ENCODE measurements around the gene SESN1. TPM values are rescaled to one million over a fixed set of nuclear protein-coding genes. Genes with fewer than 3 reads are reported as not detected.
"Not testable (repeated sequence)": the region's sequence is repeated elsewhere in the genome, so short reads cannot be mapped to it uniquely, and the experiment has no call there.

The SESN1 gene
- total RNA-seq, 6 donors from 2014 or later = 26.4 to 71.2 (median 31.3) TPM

DNA sequence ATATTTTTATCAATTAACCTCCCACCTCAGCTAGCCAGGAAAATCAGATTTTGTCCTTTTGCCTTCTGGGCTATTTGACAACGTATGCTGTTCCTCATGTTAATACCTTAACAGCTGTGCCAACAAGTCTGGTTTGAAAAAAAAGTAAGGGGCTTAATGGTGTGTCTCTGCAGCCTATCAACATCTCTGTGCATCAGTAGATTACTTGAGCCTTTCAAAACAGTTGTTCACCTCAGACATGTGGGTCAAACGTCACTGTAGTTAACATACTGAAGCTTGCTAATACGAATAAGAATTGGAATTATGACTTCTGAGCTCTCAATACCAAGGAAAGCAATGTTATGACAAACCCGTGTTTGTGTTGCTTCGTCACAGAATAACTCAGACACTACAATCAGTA, 23.7 kb upstream of the SESN1 start:
- TF ChIP-seq POLR2A (IDR thresholded peaks at IDR 0.05) = no peak
- TF ChIP-seq POLR2AphosphoS5 (IDR thresholded peaks at IDR 0.05) = no peak
- TF ChIP-seq, protein P1, sequence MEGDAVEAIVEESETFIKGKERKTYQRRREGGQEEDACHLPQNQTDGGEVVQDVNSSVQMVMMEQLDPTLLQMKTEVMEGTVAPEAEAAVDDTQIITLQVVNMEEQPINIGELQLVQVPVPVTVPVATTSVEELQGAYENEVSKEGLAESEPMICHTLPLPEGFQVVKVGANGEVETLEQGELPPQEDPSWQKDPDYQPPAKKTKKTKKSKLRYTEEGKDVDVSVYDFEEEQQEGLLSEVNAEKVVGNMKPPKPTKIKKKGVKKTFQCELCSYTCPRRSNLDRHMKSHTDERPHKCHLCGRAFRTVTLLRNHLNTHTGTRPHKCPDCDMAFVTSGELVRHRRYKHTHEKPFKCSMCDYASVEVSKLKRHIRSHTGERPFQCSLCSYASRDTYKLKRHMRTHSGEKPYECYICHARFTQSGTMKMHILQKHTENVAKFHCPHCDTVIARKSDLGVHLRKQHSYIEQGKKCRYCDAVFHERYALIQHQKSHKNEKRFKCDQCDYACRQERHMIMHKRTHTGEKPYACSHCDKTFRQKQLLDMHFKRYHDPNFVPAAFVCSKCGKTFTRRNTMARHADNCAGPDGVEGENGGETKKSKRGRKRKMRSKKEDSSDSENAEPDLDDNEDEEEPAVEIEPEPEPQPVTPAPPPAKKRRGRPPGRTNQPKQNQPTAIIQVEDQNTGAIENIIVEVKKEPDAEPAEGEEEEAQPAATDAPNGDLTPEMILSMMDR (IDR thresholded peaks at IDR 0.05) = no peak
- no peak for TF ChIP-seq EP300 (IDR thresholded peaks at IDR 0.05)
- H3K27ac ChIP-seq = no peak overlapping the region
- no peaks in the 10 kb centered on the region for H3K36me3 ChIP-seq
- ATAC-seq (ENCODE audit: low FRiP score in 2 of 2) (no peak), DNase-seq (no peak)
- H3K9me3 ChIP-seq = no peaks in the 10 kb centered on the region
- 76 to 84% methylated on average over 5 of the region's 5 CpGs for WGBS, 2 donors
- peaks cover 0 to 29% (median 9%) of the 10 kb centered on the region in 4 donors for H3K4me1 ChIP-seq
- no peaks in the 10 kb centered on the region for H3K27me3 ChIP-seq
- H3K4me3 ChIP-seq = no peak overlapping the region

DNA sequence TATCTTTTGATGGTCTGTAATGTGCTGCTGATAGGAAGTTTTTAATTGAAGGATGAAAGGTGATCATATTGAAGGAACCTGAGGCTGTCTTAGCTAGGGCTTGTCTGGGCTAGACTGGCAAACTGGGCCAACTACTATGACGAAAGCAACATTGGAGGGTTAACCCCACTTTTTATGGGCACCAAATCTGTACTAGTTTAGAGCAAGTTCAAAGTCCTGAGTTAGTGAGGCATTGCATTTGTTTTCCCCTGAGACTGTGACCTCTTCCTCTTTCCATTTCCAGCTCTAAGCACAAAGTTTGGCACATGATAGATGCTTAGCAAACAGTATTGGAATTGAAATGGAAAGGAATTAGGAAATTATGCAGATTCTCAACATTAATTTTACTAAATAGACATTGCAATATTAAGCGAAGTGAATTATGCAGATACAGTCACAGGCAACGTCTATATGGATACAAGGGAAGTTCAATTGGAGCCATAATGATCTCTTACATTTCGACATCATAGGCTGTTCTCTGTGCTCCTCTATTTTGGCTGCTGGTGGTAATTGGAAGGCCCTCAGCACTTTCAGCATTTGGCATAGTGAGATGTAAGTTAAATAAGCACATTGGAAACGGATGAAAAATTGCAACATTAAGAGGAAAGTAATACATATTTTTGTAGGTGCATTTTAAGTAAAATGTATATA, 22.8 kb upstream of the SESN1 start:
- H3K27ac ChIP-seq = no peak overlapping the region
- ATAC-seq (ENCODE audit: low FRiP score in 2 of 2) = peak in 1 of 2 donors; percentile 50
- no peak overlapping the region for H3K4me3 ChIP-seq
- no peak for DNase-seq
- H3K36me3 ChIP-seq = no peaks in the 10 kb centered on the region
- H3K9me3 ChIP-seq = no peaks in the 10 kb centered on the region
- H3K4me1 ChIP-seq = peaks cover 0 to 29% (median 9%) of the 10 kb centered on the region in 4 donors
- no peak for TF ChIP-seq POLR2A (IDR thresholded peaks at IDR 0.05)
- TF ChIP-seq, protein P1 (IDR thresholded peaks at IDR 0.05) = no peak
- no peak for TF ChIP-seq EP300 (IDR thresholded peaks at IDR 0.05)
- no peak for TF ChIP-seq POLR2AphosphoS5 (IDR thresholded peaks at IDR 0.05)
- H3K27me3 ChIP-seq = no peaks in the 10 kb centered on the region
- WGBS, 2 donors = 76 to 77% methylated on average over 5 of the region's 5 CpGs

DNA sequence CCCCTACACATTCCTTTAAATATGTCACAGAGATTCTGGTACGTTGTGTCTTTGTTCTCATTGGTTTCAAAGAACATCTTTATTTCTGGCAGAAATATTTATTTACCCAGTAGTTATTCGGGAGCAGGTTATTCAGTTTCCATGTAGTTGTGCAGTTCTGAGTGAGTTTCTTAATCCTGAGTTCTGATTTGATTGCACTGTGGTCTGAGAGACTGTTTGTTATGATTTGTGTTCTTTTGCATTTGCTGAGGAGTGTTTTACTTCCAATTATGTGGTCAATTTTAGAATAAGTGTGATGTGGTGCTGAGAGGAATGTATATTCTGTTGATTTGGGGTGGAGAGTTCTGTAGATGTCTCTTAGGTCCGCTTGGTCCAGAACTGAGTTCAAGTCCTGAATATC, 18.0 kb upstream of the SESN1 start:
- H3K27ac ChIP-seq; H3K4me1 ChIP-seq; H3K9me3 ChIP-seq; H3K4me3 ChIP-seq; H3K36me3 ChIP-seq; H3K27me3 ChIP-seq; DNase-seq; ATAC-seq (ENCODE audit: low FRiP score in 2 of 2): not testable (repeated sequence)
- WGBS, 2 donors = 81 to 86% methylated on average over 3 of the region's 3 CpGs

DNA sequence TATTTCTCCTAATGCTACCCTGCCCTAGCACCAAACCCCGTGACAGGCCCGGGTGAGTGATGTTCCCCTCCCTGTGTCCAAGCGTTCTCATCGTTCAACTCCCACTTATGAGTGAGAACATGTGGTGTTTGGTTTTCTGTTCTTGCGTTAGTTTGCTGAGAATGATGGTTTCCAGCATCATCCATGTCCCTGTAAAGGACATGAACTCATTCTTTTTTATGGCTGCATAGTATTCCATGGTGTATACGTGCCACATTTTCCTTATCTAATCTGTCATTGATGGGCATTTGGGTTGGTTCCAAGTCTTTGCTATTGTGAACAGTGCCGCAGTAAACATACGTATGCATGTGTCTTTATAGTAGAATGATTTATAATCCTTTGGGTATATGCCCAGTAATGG, 15.0 kb upstream of the SESN1 start:
- 94 to 95% methylated on average over 8 of the region's 8 CpGs for WGBS, 2 donors
- not testable (repeated sequence) for H3K4me3 ChIP-seq; DNase-seq; H3K27ac ChIP-seq; H3K36me3 ChIP-seq; H3K4me1 ChIP-seq; H3K27me3 ChIP-seq; H3K9me3 ChIP-seq; ATAC-seq (ENCODE audit: low FRiP score in 2 of 2)

DNA sequence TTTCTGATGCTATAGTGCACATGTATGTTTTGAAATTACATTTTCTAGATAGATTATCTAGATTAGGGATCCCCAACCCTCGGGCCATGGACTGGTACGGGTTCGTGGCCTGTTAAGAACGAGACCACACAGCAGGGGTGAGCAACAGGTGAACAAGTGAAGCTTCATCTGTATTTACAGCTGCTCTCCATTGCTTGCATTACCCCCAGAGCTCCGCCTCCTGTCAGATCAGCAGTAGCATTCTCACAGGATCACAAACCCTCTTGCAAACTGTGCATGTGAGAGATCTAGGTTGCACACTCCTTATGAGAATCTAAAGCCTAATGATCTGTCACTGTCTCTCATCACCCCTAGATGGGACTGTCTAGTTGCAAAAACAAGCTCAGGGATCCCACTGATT, 11.0 kb upstream of the SESN1 start:
- ATAC-seq (ENCODE audit: low FRiP score in 2 of 2) (no peak), DNase-seq (no peak)
- Histone ChIP-seq H3K27ac (no peak overlapping the region), H3K27me3 (no peaks in the 10 kb centered on the region), H3K4me3 (no peak overlapping the region), H3K36me3 (peaks cover 0 to 5% (median 0%) of the 10 kb centered on the region in 4 donors), H3K4me1 (no peaks in the 10 kb centered on the region), H3K9me3 (no peaks in the 10 kb centered on the region)
- no peak for TF ChIP-seq POLR2AphosphoS5 (IDR thresholded peaks at IDR 0.05)
- TF ChIP-seq EP300 (IDR thresholded peaks at IDR 0.05) = no peak
- TF ChIP-seq, protein P1 (IDR thresholded peaks at IDR 0.05) = no peak
- TF ChIP-seq POLR2A (IDR thresholded peaks at IDR 0.05) = no peak
- 96 to 98% methylated on average over 4 to 5 of the region's 5 CpGs for WGBS, 2 donors

DNA sequence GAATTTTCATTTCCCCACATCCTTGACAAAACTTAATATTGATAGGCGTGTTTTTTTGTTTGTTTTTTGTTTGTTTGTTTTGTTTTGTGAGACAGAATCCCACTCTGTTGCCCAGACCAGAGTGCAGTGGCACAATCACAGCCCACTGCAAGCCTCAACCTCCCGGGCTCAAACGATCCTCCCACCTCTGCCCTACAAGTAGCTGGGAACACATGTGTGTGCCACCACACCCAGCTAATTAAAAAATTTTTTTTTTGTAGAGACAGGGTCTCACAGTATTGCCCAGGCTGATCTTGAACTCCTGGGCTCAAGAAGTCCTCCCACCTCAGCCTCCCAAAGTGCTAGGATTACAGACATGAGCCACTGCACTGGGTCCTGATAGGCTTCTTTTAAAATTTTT, 9.9 kb upstream of the SESN1 start:
- no peak for TF ChIP-seq POLR2AphosphoS5 (IDR thresholded peaks at IDR 0.05)
- TF ChIP-seq, protein P1 (IDR thresholded peaks at IDR 0.05) = no peak
- TF ChIP-seq POLR2A (IDR thresholded peaks at IDR 0.05) = no peak
- no peak for TF ChIP-seq EP300 (IDR thresholded peaks at IDR 0.05)
- WGBS, 2 donors = 93 to 94% methylated on average over 3 of the region's 3 CpGs
- H3K9me3 ChIP-seq = no peaks in the 10 kb centered on the region
- no peak overlapping the region for H3K4me3 ChIP-seq
- no peak overlapping the region for H3K27ac ChIP-seq
- peaks cover 0 to 5% (median 0%) of the 10 kb centered on the region in 4 donors for H3K36me3 ChIP-seq
- no peaks in the 10 kb centered on the region for H3K4me1 ChIP-seq
- DNase-seq = no peak
- no peaks in the 10 kb centered on the region for H3K27me3 ChIP-seq
- no peak for ATAC-seq (ENCODE audit: low FRiP score in 2 of 2)

All from upper lobe of left lung (tissue), 6 donors.